BLaER1 treated with 17β-estradiol and CSF1 and Interleukin-3, amounts not matched to agents 10 nM and 100 nM (cell line): Measurements from ENCODE around the gene FDX2.

Source experiments
- H3K27ac ChIP-seq, 11 experiments: shearing (Covaris generic); formaldehyde crosslinking; 2 replicates each; pipeline ENCODE4 v1.8.1; 2022
- H3K27me3 ChIP-seq, 11 experiments: shearing (Covaris generic); formaldehyde crosslinking; 2 replicates each; pipeline ENCODE4 v1.8.1; 2022
- H3K36me3 ChIP-seq, 11 experiments: shearing (Covaris generic); formaldehyde crosslinking; 2 replicates each; pipeline ENCODE4 v1.8.1; 2022
- H3K4me1 ChIP-seq, 10 experiments: shearing (Covaris generic); formaldehyde crosslinking; 2 replicates each; pipeline ENCODE4 v1.8.1; 2022
- H3K4me2 ChIP-seq, 11 experiments: shearing (Covaris generic); formaldehyde crosslinking; 2 replicates each; pipeline ENCODE4 v1.8.1; 2022
- H3K4me3 ChIP-seq, 10 experiments: shearing (Covaris generic); formaldehyde crosslinking; 2 replicates each; pipeline ENCODE4 v1.8.1; 2022
- H3K9ac ChIP-seq, 11 experiments: shearing (Covaris generic); formaldehyde crosslinking; 2 replicates each; pipeline ENCODE4 v1.8.1; 2022
- H3K9me3 ChIP-seq, 11 experiments: shearing (Covaris generic); formaldehyde crosslinking; replicated peaks in 1 of 11; 2 replicates each; pipeline ENCODE4 v1.8.1; 2022
- H4K20me1 ChIP-seq, 11 experiments: shearing (Covaris generic); formaldehyde crosslinking; 2 replicates each; pipeline ENCODE4 v1.8.1; 2022
- Cebpa-rat ChIP-seq, 11 experiments: shearing (Covaris generic); IDR thresholded peaks; 2 replicates each; pipeline ENCODE4 v1.8.1; 2022

The FDX2 gene

GRCh38 chr19:10299545-10300458 lies 16.0 kb downstream of the FDX2 start:
- H3K27me3 ChIP-seq, result peaks cover 27 to 58% (median 42%) of the 10 kb centered on the region in 11 experiments
- TF ChIP-seq Cebpa-rat (IDR thresholded peaks at IDR 0.05), result no peak
- H3K9ac ChIP-seq, result peak overlapping the region in 5 of 11 experiments; percentile 1 to 49 (median 34); a peak in 7 of 22 replicates
- H4K20me1 ChIP-seq, result peaks cover 0 to 25% (median 0%) of the 10 kb centered on the region in 11 experiments; a peak in 4 of 22 replicates
- peak overlapping the region in 6 of 11 experiments; percentile 9 to 62 (median 36); a peak in 8 of 22 replicates for H3K27ac ChIP-seq
- no peak overlapping the region for H3K4me3 ChIP-seq
- H3K36me3 ChIP-seq, result no peaks in the 10 kb centered on the region
- H3K4me1 ChIP-seq, result peaks cover 35 to 65% (median 48%) of the 10 kb centered on the region in 10 experiments
- H3K9me3 ChIP-seq, result no peaks in the 10 kb centered on the region
- peak overlapping the region; percentile 10 to 89 (median 58) for H3K4me2 ChIP-seq

- peaks cover 65 to 88% (median 80%) of the 10 kb centered on the region in 11 experiments for H3K27me3 ChIP-seq
Observed at GRCh38 chr19:10295847-10296591, 19.8 kb downstream of the FDX2 start.

GRCh38 chr19:10295305-10295846 lies 20.4 kb downstream of the FDX2 start:
- Histone ChIP-seq H3K9ac (peak overlapping the region in 2 of 11 experiments; percentile 10 to 13; a peak in 2 of 22 replicates), H3K4me1 (peaks cover 52 to 72% (median 60%) of the 10 kb centered on the region in 10 experiments), H3K4me2 (peak overlapping the region; percentile 59 to 84 (median 74)), H3K36me3 (no peaks in the 10 kb centered on the region), H3K4me3 (peak overlapping the region; percentile 26 to 59 (median 40); a peak in 19 of 20 replicates), H4K20me1 (peaks cover 0 to 58% (median 31%) of the 10 kb centered on the region in 11 experiments; a peak in 20 of 22 replicates), H3K27me3 (peaks cover 71 to 94% (median 87%) of the 10 kb centered on the region in 11 experiments), H3K9me3 (peaks cover 0 to 15% (median 0%) of the 10 kb centered on the region in 11 experiments; a peak in 7 of 22 replicates), H3K27ac (no peak overlapping the region)
- no peak for TF ChIP-seq Cebpa-rat (IDR thresholded peaks at IDR 0.05)

More at GRCh38 chr19:10295847-10296591, 19.8 kb downstream of the FDX2 start:
- H3K27ac ChIP-seq, result no peak overlapping the region
- H4K20me1 ChIP-seq, result peaks cover 0 to 51% (median 25%) of the 10 kb centered on the region in 11 experiments; a peak in 20 of 22 replicates
- peaks cover 0 to 15% (median 0%) of the 10 kb centered on the region in 11 experiments; a peak in 7 of 22 replicates for H3K9me3 ChIP-seq
- H3K36me3 ChIP-seq, result no peaks in the 10 kb centered on the region
- H3K4me2 ChIP-seq, result peak overlapping the region; percentile 59 to 84 (median 74)
- peak overlapping the region in 1 of 11 experiments; percentile 18; a peak in 1 of 22 replicates for H3K9ac ChIP-seq
- H3K4me3 ChIP-seq, result peak overlapping the region; percentile 26 to 59 (median 40); a peak in 19 of 20 replicates
- TF ChIP-seq Cebpa-rat (IDR thresholded peaks at IDR 0.05), result no peak
- H3K4me1 ChIP-seq, result peaks cover 47 to 72% (median 57%) of the 10 kb centered on the region in 10 experiments

- Histone ChIP-seq H4K20me1 (peaks cover 0 to 63% (median 36%) of the 10 kb centered on the region in 11 experiments; a peak in 20 of 22 replicates), H3K36me3 (no peaks in the 10 kb centered on the region), H3K4me1 (peaks cover 53 to 72% (median 60%) of the 10 kb centered on the region in 10 experiments), H3K27me3 (peaks cover 82 to 100% (median 92%) of the 10 kb centered on the region in 11 experiments), H3K4me3 (no peak overlapping the region), H3K27ac (no peak overlapping the region), H3K9me3 (peaks cover 0 to 15% (median 0%) of the 10 kb centered on the region in 11 experiments; a peak in 7 of 22 replicates), H3K9ac (no peak overlapping the region), H3K4me2 (peak overlapping the region in 6 of 11 experiments; percentile 11 to 86 (median 34); a peak in 9 of 22 replicates)
- no peak for TF ChIP-seq Cebpa-rat (IDR thresholded peaks at IDR 0.05)
Observed at GRCh38 chr19:10294368-10294697, 21.5 kb downstream of the FDX2 start.

GRCh38 chr19:10293637-10294367 lies 22.0 kb downstream of the FDX2 start:
- peak overlapping the region in 4 of 11 experiments; percentile 11 to 86 (median 44); a peak in 8 of 22 replicates for H3K4me2 ChIP-seq
- H3K9ac ChIP-seq, result no peak overlapping the region
- no peak overlapping the region for H3K27ac ChIP-seq
- peaks cover 56 to 76% (median 65%) of the 10 kb centered on the region in 10 experiments for H3K4me1 ChIP-seq
- H3K27me3 ChIP-seq, result peaks cover 87 to 100% (median 95%) of the 10 kb centered on the region in 11 experiments
- no peak for TF ChIP-seq Cebpa-rat (IDR thresholded peaks at IDR 0.05)
- peaks cover 0 to 63% (median 36%) of the 10 kb centered on the region in 11 experiments; a peak in 20 of 22 replicates for H4K20me1 ChIP-seq
- no peaks in the 10 kb centered on the region for H3K36me3 ChIP-seq
- no peak overlapping the region for H3K4me3 ChIP-seq
- peaks cover 0 to 20% (median 0%) of the 10 kb centered on the region in 11 experiments; a peak in 7 of 22 replicates for H3K9me3 ChIP-seq

- H3K4me3 ChIP-seq, result peak overlapping the region; percentile 39 to 67 (median 53)
- H3K9ac ChIP-seq, result 0 out of 22 replicates have a peak overlapping the region, but pooled peaks of 2 of the 11 experiments have one; percentile 14 to 22
- TF ChIP-seq Cebpa-rat (IDR thresholded peaks at IDR 0.05), result no peak
- H4K20me1 ChIP-seq, result peaks cover 0 to 68% (median 36%) of the 10 kb centered on the region in 11 experiments; a peak in 20 of 22 replicates
- peak overlapping the region; percentile 83 to 96 (median 88) for H3K4me2 ChIP-seq
- peaks cover 95 to 100% (median 100%) of the 10 kb centered on the region in 11 experiments for H3K27me3 ChIP-seq
- no peak overlapping the region for H3K27ac ChIP-seq
- no peaks in the 10 kb centered on the region for H3K36me3 ChIP-seq
- peaks cover 64 to 84% (median 73%) of the 10 kb centered on the region in 10 experiments for H3K4me1 ChIP-seq
- peaks cover 0 to 21% (median 4%) of the 10 kb centered on the region in 11 experiments; a peak in 8 of 22 replicates for H3K9me3 ChIP-seq
Observed at GRCh38 chr19:10292789-10293636, 22.8 kb downstream of the FDX2 start.
